ENCODE measurements around the gene TRIM75.
"Not testable (repeated sequence)": the region's sequence is repeated elsewhere in the genome, so short reads cannot be mapped to it uniquely, and the experiment has no call there.

Gene TRIM75

GRCh38 chr4:165077034-165077578 is 23.4 kb downstream of the TRIM75 start:
- no peak for DNase-seq

DNA sequence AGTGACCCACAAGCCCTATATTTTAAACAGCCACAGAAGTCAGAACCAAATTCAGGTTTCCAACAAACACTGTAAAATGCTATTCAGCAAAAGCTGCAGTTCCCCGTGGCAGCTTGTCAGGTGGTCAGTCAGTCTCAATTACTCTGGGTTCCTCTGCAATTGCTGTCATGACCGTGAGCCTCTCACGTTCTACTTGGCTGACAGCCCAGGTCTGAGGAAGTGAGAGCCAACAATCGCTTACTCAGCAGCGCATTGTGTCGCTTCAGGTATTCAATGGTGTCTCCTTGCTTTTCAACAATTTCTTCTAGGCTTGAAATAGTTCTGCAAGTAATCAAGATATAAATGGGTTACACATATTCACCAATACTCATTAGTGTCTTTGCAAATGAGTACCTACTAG is 25.8 kb downstream of the TRIM75 start:
- DNase-seq: peak in 15 of 56 donors; percentile 0 to 34 (median 6)

- not testable (repeated sequence) for DNase-seq
These were observed 31.1 kb downstream of the TRIM75 start for GRCh38 chr4:165084787-165085186.

- no peak for DNase-seq
These were observed 32.3 kb downstream of the TRIM75 start for GRCh38 chr4:165085946-165086345.

DNA sequence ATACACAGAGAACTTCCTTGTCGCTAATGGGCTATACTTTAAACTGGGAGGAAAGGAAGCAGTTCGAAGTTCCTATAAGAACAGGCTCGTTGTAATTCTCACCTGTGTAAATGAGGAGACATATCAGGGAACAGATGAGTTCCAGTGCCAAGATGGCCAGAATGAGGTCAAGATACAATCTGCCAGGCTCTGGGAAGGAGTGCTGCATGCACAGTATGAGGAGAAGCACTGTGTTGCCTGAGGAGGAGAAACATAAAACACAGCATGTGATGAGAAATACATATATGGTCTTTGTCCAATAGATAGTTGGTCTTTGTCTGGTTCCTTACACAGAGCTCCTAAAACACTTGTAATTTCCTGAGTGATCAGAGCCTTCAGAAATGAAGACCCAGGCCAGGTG is 34.7 kb downstream of the TRIM75 start:
- DNase-seq: no peak

- DNase-seq: not testable (repeated sequence)
These were observed 38.5 kb downstream of the TRIM75 start for GRCh38 chr4:165092187-165092586.

DNA sequence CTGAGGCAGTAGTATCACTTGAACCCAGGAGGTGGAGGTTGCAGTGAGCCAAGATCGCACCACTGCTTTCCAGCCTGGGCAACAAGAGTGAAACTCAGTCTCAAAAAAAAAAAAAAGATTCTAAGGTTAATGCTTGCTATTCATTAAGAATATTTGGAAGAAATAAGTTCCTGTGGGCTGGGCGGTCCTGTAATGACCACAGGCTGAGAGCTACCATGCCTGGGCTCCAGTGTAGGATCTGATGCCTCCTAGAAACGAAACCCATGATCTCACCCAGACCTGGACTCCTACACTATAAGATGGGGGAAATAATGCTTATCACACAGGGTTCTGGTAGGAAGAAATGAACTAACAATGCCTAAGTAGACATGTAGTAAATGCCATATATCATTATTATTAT is 41.2 kb downstream of the TRIM75 start:
- DNase-seq: no peak

GRCh38 chr4:165095291-165095690 is 41.6 kb downstream of the TRIM75 start:
- DNase-seq: no peak

- DNase-seq: peak in 1 of 56 donors; percentile 1
These were observed 43.1 kb downstream of the TRIM75 start for GRCh38 chr4:165096776-165097175.

DNA sequence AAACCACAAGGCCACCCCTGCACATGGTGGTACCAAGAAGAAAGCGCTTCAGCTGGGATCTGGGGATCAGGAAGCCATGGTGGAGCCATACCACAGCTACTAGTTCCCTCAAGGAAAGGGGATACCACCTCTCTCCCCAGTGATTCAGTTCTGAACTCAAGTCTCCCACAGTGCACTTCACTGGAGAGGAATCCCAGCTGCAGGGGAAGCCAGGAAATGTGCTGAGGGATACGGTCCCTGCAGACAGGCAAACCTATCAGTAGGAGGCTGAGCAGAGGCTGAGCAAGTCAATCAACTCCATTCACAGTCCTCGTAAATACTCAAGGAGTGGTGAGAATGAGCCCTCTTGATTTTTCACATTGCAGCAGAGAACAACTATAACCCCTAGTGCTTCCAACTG is 48.0 kb downstream of the TRIM75 start:
- no peak for DNase-seq

DNA sequence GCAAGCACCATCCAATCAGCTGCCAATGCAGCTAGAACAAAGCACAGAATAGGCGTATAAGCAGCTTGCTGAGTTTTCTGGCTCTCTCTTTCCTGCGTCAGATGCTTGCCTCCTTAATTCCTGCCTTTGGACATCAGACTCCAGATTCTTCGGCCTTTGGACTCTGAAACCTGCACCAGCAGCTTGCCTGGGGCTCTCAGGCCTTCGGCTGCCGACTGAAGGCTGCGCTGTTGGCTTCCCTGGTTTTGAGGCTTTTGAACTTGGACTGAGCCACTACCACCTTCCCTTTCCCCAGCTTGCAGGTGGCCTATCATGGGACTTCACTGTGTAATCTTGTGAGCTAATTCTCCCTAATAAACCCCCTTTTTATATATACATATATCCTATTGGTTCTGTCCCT is 52.9 kb downstream of the TRIM75 start:
- DNase-seq: no peak

Data from amygdala (tissue), 56 donors.